Stimulated activated CD4-positive, alpha-beta T cell treated with anti-CD3 and anti-CD28 coated beads, Interleukin-15, amount 100 ng/mL, for 1 hour (primary cell): ENCODE data around the gene NEGR1.

Source experiments
- DNase-seq, 2 donors: peaks; one replicate each; pipeline ENCODE4 v3.0.0-alpha.2; 2020; ENCODE audit warnings: low read depth in 1 of 2, low spot score in 1 of 2

Gene NEGR1

GRCh38 chr1:72050551-72050950, 231.8 kb downstream of the NEGR1 start:
- no peak for DNase-seq

GRCh38 chr1:72037745-72038343, 244.5 kb downstream of the NEGR1 start:
- DNase-seq, result no peak

GRCh38 chr1:72034827-72035226, 247.5 kb downstream of the NEGR1 start:
- DNase-seq, result no peak

GRCh38 chr1:72023063-72023930, 259.0 kb downstream of the NEGR1 start:
- DNase-seq, result no peak

- no peak for DNase-seq
These were observed 263.8 kb downstream of the NEGR1 start for GRCh38 chr1:72018562-72018961.

- no peak for DNase-seq
These were observed 267.3 kb downstream of the NEGR1 start for GRCh38 chr1:72015006-72015405.

GRCh38 chr1:72013161-72013560, 269.2 kb downstream of the NEGR1 start:
- DNase-seq, result no peak

GRCh38 chr1:72011721-72012120, 270.6 kb downstream of the NEGR1 start:
- DNase-seq, result no peak

GRCh38 chr1:72010094-72010431, 272.3 kb downstream of the NEGR1 start:
- DNase-seq, result no peak

- DNase-seq, result no peak
These were observed 272.9 kb downstream of the NEGR1 start for GRCh38 chr1:72009173-72010093.

GRCh38 chr1:72007312-72007711, 275.0 kb downstream of the NEGR1 start:
- DNase-seq, result no peak

- no peak for DNase-seq
These were observed 276.2 kb downstream of the NEGR1 start for GRCh38 chr1:72006092-72006491.

- no peak for DNase-seq
These were observed 279.2 kb downstream of the NEGR1 start for GRCh38 chr1:72003092-72003491.

- no peak for DNase-seq
These were observed 281.5 kb downstream of the NEGR1 start for GRCh38 chr1:72000809-72001208.

- no peak for DNase-seq
These were observed 287.7 kb downstream of the NEGR1 start for GRCh38 chr1:71994646-71995045.

- DNase-seq, result no peak
These were observed 295.2 kb downstream of the NEGR1 start for GRCh38 chr1:71987181-71987580.

- no peak for DNase-seq
These were observed 296.2 kb downstream of the NEGR1 start for GRCh38 chr1:71986160-71986559.

GRCh38 chr1:71980556-71980955, 301.8 kb downstream of the NEGR1 start:
- no peak for DNase-seq

- DNase-seq, result no peak
These were observed 302.5 kb downstream of the NEGR1 start for GRCh38 chr1:71979882-71980281.

GRCh38 chr1:71967670-71968069, 314.7 kb downstream of the NEGR1 start:
- DNase-seq, result no peak

- DNase-seq, result no peak
These were observed 318.2 kb downstream of the NEGR1 start for GRCh38 chr1:71964188-71964587.
